Ecto neural progenitor cell (in vitro differentiated cells): ENCODE data around the gene DCST1.

ENCODE experiments used
- DNase-seq: peaks from one replicate; pipeline ENCODE4 v3.0.0-alpha.2; 2018; ENCODE audit warnings: low spot score

DCST1 gene

DNA sequence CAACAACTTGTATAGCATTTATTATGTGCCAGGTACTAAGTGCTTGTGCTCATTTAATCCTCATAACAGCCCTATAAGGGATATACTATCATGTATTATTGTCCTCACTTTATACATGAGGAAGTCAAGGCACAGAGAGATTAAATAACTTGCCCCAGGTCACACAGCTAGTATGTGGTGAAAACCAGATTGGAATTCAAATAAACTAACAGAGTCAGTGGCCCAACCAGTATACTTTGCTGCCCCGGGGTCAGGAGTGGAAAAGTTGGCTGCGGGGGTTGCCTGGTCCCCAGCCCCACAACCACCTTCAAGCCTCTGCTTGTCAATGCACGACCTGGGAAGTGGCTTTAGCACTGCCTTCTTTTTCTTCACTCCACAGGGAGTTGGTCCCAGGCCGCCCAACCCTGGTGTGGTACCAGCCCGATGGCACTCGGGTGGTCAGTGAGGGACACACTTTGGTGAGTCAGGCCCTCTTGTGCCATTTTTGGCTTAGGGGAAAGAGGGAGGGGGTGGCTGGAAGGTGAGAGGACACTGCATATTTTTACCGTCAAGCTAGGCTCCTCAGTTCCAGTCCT, 20.0 kb downstream of the DCST1 start:
- DNase-seq: no peak

DNA sequence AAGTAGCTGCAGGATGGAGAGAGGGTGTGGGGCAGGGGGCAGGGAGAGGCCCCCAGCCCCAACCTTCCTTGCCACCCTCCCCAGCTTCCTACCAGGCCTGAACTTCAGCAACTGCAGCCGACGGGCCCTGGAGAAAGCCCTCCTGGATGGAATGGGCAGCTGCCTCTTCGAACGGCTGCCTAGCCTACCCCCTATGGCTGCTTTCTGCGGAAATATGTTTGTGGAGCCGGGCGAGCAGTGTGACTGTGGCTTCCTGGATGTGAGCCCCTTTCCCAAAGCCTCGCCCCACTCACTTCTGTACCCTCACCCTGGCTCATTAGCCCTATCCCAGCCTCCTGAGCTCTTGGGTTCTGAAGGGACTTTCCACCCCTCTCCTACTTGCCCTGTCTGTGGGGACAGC, 23.5 kb downstream of the DCST1 start:
- DNase-seq: no peak

- no peak for DNase-seq
These were observed 24.2 kb downstream of the DCST1 start for GRCh38 chr1:155057788-155058211.

- no peak for DNase-seq
These were observed 27.1 kb downstream of the DCST1 start for GRCh38 chr1:155060736-155061135.

DNA sequence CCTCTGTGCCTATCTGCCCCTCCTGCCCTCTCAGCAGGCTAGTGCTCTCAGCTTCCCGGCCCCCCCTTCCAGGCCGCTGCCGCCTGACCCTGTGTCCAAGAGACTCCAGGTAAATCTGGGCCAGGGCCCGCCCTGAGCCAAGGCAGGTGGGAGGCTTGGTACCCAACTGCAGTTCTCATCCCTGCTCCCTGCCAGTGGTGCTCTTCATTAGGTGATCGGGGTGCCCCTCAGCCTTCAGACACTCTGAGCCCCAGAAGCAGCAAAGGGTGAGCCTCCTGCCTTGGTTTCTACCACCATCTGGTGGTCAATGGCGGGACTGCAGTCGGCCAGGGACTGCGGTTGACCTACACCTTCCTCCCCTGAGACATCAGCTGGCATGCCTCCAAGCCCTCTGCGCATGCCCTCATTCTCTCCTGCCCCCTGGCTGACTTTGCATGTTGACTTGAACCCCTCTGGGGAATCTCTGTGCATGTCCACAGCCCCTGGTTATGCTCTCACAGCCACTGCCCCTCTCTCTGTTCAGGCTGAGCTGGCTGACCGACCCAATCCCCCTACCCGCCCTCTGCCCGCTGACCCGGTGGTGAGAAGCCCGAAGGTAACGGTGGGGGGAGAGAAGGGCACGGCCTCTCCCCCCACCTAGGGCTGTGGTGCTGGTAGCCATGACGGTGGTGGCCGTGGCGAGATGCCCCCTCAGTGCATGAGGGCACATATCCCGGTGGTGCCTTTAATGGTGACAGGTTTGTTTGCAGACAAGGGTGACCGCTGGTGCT, 27.9 kb downstream of the DCST1 start:
- DNase-seq: peak; percentile 94

GRCh38 chr1:155062151-155062686, 28.6 kb downstream of the DCST1 start:
- DNase-seq: peak; percentile 82

DNA sequence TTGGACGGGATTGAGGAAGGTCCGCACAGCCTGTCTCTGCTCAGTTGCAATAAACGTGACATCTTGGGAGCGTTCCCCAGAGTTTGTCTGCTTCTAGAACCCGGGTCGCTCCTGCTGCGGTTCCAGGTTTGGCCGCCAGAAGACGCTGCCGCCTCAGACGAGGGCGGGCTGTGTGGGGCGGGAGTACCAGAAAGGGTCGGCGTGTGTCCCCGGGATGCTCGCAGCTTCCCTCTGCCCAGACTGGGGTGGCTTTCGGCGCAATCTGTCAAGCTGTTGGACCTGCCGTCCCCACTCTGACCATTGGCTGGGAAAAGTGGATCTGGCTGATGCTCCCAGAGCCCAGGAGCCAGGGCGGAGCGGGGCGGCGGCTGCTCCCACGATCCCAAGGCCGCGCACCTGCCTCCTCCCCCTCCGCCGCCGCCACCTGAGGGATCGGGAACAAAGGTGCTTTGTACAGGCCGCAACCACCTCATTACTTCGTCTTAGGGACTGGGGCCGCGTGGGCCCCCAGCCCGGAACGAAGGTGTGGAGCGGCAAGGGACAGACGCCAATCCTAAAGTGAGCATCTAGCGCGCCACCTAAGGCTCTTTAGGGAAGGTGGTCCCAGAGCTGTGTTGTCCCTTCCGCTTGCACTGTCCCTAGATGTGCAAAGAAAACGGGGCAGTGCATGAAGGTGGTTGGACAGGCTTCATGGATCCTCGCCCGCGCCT, 29.2 kb downstream of the DCST1 start:
- peak; percentile 91 for DNase-seq

DNA sequence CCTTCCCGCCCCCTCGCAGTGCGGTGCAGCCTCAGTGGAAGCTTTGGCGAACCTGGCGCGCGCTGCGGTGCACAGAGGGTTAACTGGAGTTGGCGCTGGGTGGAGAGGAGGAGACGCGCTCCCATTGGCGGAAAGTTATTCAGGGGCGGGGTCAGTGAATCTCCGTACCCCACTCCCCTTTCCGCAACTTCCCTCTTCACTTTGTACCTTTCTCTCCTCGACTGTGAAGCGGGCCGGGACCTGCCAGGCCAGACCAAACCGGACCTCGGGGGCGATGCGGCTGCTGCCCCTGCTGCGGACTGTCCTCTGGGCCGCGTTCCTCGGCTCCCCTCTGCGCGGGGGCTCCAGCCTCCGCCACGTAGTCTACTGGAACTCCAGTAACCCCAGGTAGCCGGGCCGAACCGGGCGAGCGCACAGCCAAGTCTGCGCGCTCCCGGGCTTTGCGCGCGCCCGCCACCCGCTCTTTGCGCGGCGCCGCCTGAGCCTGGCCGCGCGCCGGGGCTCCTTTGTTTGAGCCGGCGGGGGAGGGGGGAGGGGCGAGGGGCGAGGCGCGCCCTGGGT, 30.0 kb downstream of the DCST1 start, which contains the start of gene EFNA4:
TSS of gene EFNA4 (plus strand) at position 191 of the 561 bp plus-strand sequence. CDS start at position 275, 84 bp downstream.
- peak; percentile 92 for DNase-seq

GRCh38 chr1:155064111-155064831, 30.6 kb downstream of the DCST1 start:
- no peak for DNase-seq

- no peak for DNase-seq
These were observed 31.3 kb downstream of the DCST1 start for GRCh38 chr1:155064832-155065429.

DNA sequence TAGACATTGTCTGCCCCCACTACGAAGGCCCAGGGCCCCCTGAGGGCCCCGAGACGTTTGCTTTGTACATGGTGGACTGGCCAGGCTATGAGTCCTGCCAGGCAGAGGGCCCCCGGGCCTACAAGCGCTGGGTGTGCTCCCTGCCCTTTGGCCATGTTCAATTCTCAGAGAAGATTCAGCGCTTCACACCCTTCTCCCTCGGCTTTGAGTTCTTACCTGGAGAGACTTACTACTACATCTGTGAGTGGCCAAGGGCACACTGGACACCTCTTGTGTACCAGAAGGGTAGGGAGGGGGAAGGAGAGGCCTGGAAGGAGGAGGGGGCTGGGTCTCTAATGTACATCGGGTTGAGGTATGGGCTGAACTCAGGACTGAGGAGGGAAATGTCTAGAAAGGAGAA, 33.2 kb downstream of the DCST1 start:
- DNase-seq: no peak

- no peak for DNase-seq
These were observed 35.0 kb downstream of the DCST1 start for GRCh38 chr1:155068599-155068998.

GRCh38 chr1:155069551-155070157, 36.0 kb downstream of the DCST1 start:
- no peak for DNase-seq

GRCh38 chr1:155070158-155070621, 36.6 kb downstream of the DCST1 start:
- DNase-seq: no peak

DNA sequence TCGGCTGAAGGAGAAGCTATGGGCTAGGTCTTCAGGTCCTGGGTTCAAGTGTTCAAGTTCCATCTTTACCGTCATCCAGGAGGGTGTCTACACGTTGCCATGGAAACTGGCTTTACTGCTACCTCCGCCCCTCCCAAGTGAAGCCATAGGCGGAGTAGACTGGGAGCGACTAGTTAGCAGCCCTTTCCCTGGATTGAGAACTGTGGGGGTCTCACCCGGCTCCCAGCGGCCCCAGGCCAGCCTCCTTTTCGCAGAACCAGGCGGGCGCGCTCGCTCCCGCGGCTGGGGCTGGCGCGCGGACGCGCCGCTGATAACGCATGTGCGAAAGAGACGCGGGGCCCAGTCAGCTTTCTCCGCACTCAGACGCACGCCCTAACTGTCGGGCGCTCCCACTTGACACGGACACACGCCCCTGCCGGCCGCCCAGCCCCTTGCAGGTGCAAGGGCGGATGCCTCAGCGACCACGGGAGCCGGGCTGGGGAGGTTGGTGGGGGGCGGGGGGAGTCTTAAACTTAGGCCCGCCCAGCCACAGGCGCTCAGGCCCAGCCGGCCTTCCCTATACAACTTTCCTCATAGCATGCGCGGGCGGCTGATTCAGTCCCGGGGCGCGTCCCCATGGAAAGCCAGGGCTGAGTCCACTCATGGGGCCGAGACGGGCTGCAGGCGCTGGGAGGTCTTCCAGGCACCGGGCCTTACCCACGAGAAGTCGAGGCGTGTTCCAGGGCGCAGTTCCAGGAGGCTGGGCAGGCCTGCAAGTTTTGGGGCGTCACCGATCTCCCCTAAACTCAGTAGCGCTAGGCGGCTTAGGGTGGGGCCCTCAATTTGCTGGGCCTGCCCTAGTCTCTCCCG, 37.3 kb downstream of the DCST1 start:
- peak; percentile 93 for DNase-seq

GRCh38 chr1:155071701-155072100, 38.1 kb downstream of the DCST1 start:
- DNase-seq: peak; percentile 82

DNA sequence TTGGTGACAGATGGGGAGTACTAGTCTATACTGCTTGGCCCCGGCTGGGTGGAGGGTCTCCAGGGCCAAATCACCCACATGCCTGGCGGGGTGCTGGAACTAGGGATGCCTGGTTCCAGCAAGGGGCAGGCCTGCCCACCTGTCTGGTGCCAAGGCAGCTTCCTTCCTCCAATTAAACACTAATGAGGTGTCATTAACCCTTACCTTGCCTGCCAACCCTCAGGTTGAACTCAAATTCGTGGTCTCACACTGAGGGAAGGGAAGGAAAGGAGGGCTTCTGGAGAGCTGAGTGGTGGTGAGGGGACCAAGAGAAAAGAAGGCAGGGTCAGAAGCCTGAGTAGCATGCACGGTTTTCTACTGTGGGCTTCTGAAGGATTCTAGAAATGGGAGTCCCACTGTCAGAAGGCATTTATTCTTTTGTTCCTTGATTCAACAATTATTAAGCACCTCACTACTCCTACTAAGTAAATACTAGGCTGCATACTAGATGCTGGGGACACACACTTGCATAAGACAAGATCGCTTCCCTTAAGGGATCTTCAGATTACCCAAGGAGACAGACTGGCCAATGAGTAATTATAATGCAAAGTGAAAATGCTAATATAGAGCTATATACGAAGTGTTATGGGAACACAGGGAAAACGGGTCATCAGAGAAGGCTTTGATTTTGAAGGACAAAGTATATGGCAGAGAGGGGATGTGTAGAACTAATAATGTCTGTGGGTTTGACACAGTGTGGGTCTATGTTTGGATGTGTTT, 39.1 kb downstream of the DCST1 start:
- DNase-seq: no peak

DNA sequence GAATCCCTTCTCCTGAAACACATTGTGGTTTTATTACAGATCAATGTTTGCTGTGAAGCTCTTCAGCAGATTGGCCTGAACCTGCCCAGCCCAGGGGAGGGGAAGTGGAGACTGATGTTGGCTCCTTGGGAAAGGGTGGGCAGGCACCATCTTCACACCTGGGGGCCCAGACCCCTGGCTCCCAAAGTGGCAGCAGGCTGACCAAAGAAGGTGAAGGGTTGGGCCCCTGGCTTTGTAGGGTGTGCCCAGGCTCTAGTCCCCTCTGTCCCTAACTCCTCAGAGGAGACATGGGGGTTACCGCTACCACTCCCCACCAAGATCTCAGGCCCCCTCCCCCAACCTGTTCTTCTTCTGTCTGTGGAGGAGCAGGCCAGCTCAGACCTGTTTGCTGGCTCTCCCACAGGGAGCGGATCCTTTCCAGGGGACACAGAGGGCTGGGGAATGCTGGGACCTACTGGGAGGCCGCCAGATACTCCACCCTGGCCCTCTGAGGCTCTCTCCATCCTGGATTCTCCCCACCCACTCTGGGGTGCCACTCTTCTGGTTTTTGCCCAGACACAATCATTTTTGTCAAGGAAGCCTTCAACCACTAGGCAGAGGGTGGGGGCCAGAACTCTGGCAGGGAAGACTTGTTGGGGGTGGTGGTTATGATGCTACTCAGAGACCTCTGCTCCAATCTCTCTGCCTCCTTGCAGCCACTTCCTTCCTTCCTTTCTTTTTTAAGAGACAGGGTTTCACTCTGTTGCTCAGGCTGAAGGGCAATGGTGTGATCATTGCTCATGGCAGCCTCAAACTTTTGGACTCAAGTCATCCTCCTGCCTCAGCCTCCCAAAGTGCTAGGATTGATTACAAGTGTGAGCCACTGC, 40.0 kb downstream of the DCST1 start:
- DNase-seq: no peak
